Sigmoid colon (tissue), 7 donors: ENCODE data around the gene GAGE10. TPM values are rescaled to one million over a fixed set of nuclear protein-coding genes. Genes with fewer than 3 reads are reported as not detected.

Source experiments
- DNase-seq: peaks from one replicate; pipeline ENCODE4 v3.0.0-alpha.2; 2019
- H3K27ac ChIP-seq, 4 donors: fragments of 200-600 bp; sonication (generic); one replicate each; pipeline ENCODE4 v1.5.1; 2016 to 2019; ENCODE audit warnings: mild to moderate bottlenecking in 1 of 4
- H3K27me3 ChIP-seq, 3 donors: fragments of 200-600 bp; sonication (generic); one replicate each; pipeline ENCODE4 v1.5.1; 2019; ENCODE audit warnings: mild to moderate bottlenecking in 1 of 3
- H3K36me3 ChIP-seq, 4 donors: fragments of 200-600 bp; sonication (generic); one replicate each; pipeline ENCODE4 v1.5.1; 2016 to 2019
- H3K4me1 ChIP-seq, 4 donors: fragments of 200-600 bp; sonication (generic); one replicate each; pipeline ENCODE4 v1.5.1; 2017 to 2019
- H3K4me3 ChIP-seq, 4 donors: fragments of 200-600 bp; sonication (generic); one replicate each; pipeline ENCODE4 v1.5.1; 2017 to 2019; ENCODE audit warnings: mild to moderate bottlenecking in 2 of 4, moderate library complexity in 1 of 4
- H3K9me3 ChIP-seq, 4 donors: fragments of 200-600 bp in 3 of 4; sonication (generic) in 3 of 4; one replicate each; pipeline versions ENCODE4 v1.5.1 to v1.6.1; 2013 to 2019
- EP300 ChIP-seq, 4 donors: sonication (generic); formaldehyde crosslinking; IDR thresholded peaks; one replicate each; pipeline ENCODE4 v1.6.1; 2017; ENCODE audit warnings: antibody characterized with exemption in 4 of 4
- POLR2A ChIP-seq, 2 donors: fragments of 450-650 bp; IDR thresholded peaks; one replicate each; pipeline ENCODE4 v1.6.1; 2016; ENCODE audit warnings: antibody characterized with exemption in 2 of 2, mild to moderate bottlenecking in 2 of 2, moderate library complexity in 2 of 2
- POLR2AphosphoS5 ChIP-seq, 4 donors: sonication (generic); formaldehyde crosslinking; IDR thresholded peaks; one replicate each; pipeline ENCODE4 v1.6.1; 2017; ENCODE audit warnings: antibody characterized with exemption in 4 of 4
- WGBS, 2 donors: extraction: QIAGEN DNeasy Blood & Tissue Kit; methylation state at CpG; one replicate each; pipeline ENCODE4 v1.1.7; 2013; 5-methylcytosine and 5-hydroxymethylcytosine counted together
- intact Hi-C: fragments of 100-400 bp; cut with DNase I; formaldehyde crosslinking; loops from one replicate; pipeline ENCODE4 v1.15.1; 2023
- polyA plus RNA-seq, 3 donors: library from polyadenylated mRNA; stranded (reverse); fragments of 200-250 nt; gene quantifications; one replicate each; pipeline ENCODE4 v1.2.3, GENCODE V29; 2013
- total RNA-seq, 4 donors: library from RNA; depleted of rRNA; stranded (reverse); fragments of >200 nt; gene quantifications; one replicate each; pipeline ENCODE4 v1.1.0, GENCODE V29; 2016
- TF ChIP-seq, protein P1 (sequence below), 4 experiments: fragments of 450-650 bp in 3 of 4; fragments of 200-600 bp in 1 of 4; IDR thresholded peaks; one replicate each; pipeline ENCODE4 v1.5.1; 2016 to 2019; ENCODE audit warnings: antibody characterized with exemption in 4 of 4, mild to moderate bottlenecking in 3 of 4, moderate library complexity in 2 of 4
- donor health status: healthy with polysubstance abuse.
- donor health status: Bipolar disorder and iron deficiency.
- donor health status: healthy.

The GAGE10 gene
- total and polyA plus RNA-seq, 7 donors = not detected

DNA sequence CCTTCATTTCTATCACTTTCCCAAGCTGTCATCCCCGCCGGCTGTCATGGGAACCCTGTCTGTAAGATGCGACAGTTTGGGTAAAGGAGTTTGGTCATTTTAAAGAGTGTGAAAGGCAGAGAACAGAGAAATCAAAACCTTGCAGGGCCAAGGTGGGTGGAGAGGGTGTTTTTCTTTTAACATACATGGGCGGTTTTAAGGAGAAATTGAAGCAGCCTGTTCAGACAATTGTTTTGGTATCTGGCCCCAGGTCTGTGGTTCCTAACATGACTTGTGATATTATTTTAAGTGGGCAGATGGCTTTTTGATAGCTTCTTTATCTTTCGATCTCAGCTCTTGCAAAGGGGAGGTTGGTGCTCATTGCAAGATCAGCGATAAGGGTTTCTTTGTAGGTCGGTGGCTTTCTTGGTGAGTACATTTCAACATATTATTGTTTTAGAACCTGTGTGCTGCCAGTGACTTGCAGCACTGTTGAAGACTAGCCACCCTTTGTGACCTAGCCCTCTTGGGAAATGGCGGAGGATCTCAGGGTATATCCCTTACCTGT, 30.2 kb upstream of the GAGE10 start:
- Histone ChIP-seq H3K27ac (no peak overlapping the region), H3K4me3 (no peak overlapping the region), H3K9me3 (no peaks in the 10 kb centered on the region), H3K36me3 (no peaks in the 10 kb centered on the region), H3K4me1 (peaks cover 0 to 33% (median 22%) of the 10 kb centered on the region in 4 donors), H3K27me3 (no peaks in the 10 kb centered on the region)
- no peak for TF ChIP-seq POLR2A (IDR thresholded peaks at IDR 0.05)
- no peak for TF ChIP-seq EP300 (IDR thresholded peaks at IDR 0.05)
- TF ChIP-seq, protein P1, sequence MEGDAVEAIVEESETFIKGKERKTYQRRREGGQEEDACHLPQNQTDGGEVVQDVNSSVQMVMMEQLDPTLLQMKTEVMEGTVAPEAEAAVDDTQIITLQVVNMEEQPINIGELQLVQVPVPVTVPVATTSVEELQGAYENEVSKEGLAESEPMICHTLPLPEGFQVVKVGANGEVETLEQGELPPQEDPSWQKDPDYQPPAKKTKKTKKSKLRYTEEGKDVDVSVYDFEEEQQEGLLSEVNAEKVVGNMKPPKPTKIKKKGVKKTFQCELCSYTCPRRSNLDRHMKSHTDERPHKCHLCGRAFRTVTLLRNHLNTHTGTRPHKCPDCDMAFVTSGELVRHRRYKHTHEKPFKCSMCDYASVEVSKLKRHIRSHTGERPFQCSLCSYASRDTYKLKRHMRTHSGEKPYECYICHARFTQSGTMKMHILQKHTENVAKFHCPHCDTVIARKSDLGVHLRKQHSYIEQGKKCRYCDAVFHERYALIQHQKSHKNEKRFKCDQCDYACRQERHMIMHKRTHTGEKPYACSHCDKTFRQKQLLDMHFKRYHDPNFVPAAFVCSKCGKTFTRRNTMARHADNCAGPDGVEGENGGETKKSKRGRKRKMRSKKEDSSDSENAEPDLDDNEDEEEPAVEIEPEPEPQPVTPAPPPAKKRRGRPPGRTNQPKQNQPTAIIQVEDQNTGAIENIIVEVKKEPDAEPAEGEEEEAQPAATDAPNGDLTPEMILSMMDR (IDR thresholded peaks at IDR 0.05) = no peak
- TF ChIP-seq POLR2AphosphoS5 (IDR thresholded peaks at IDR 0.05) = no peak
- intact Hi-C loops = no loop called here
- 67 to 91% methylated on average over 8 of the region's 8 CpGs for WGBS, 2 donors
- DNase-seq = peak; percentile 13

DNA sequence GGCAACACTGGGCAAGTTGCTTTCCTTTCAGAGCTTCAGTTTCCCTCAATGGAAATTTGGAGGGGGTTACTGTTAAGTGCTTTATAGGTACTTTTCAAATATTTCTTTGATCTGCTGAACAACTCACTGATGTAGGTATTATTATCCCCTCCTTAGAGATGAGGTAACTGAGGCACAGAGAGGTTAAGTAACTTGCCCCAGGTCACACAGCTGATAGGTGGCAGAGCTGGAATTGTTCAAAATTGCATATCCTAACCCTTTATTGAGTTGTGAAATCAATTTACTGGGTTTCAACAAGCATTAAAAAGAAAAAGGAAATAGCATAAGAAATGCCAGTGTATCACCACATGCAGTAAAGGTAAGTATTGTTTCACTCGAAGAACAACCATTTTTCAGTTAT, 27.2 kb upstream of the GAGE10 start:
- Histone ChIP-seq H3K36me3 (no peaks in the 10 kb centered on the region), H3K9me3 (no peaks in the 10 kb centered on the region), H3K27ac (no peak overlapping the region), H3K27me3 (no peaks in the 10 kb centered on the region), H3K4me3 (no peak overlapping the region), H3K4me1 (peaks cover 0 to 23% (median 12%) of the 10 kb centered on the region in 4 donors)
- TF ChIP-seq EP300 (IDR thresholded peaks at IDR 0.05) (no peak), POLR2A (IDR thresholded peaks at IDR 0.05) (no peak), POLR2AphosphoS5 (IDR thresholded peaks at IDR 0.05) (no peak)
- TF ChIP-seq, protein P1 (IDR thresholded peaks at IDR 0.05) = no peak
- DNase-seq = peak; percentile 17
- 11 to 57% methylated on average over 1 of the region's 1 CpG for WGBS, 2 donors
- intact Hi-C loops = no loop called here

DNA sequence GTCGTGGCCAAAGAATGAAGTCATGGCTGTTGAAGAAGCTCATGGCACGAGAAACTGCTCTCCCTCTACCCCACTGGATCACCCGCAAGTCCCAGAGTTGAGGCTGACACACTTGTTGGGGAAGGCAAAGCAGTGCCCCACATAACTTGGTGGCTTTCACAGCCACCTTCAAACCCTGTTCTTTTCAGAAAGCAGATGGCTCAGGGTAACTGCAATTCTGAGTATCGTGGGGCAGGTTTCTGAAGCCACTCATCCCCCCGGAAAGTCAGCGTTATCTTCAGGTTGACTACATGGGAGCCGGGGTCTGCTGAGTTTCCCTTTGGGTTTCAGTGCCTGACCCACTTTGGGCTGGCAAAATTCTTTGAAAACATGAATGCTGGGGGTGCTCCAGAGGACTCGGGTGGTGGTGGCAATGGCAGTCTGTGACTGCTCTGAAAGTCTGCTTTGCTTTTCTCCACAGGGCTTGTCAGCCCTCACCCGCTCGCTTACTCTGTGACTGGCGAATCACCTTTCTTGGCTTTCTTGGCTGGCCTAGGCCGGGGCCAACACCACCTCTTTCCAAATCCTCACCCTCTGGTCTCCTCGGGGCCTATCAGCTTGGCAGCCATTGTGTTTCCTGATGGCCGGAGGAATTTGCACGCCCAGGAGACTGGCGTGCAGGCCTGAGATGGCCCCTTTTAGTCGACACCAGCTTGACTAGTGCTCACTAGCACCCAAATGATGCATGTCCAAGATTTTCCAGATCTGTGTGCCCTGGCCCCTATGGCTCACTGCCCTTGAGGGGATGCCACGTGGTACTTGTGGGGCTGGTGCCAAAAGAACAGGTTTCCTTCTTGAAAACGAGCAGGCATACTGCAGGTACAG, 26.5 kb upstream of the GAGE10 start:
- Histone ChIP-seq H3K4me3 (no peak overlapping the region), H3K4me1 (peaks cover 0 to 16% (median 6%) of the 10 kb centered on the region in 4 donors), H3K36me3 (no peaks in the 10 kb centered on the region), H3K27me3 (no peaks in the 10 kb centered on the region), H3K9me3 (no peaks in the 10 kb centered on the region), H3K27ac (no peak overlapping the region)
- intact Hi-C loops = no loop called here
- TF ChIP-seq, protein P1 (IDR thresholded peaks at IDR 0.05) = no peak
- TF ChIP-seq EP300 (IDR thresholded peaks at IDR 0.05) (no peak), POLR2AphosphoS5 (IDR thresholded peaks at IDR 0.05) (no peak), POLR2A (IDR thresholded peaks at IDR 0.05) (no peak)
- 74 to 80% methylated on average over 19 of the region's 19 CpGs for WGBS, 2 donors
- peak; percentile 53 for DNase-seq

DNA sequence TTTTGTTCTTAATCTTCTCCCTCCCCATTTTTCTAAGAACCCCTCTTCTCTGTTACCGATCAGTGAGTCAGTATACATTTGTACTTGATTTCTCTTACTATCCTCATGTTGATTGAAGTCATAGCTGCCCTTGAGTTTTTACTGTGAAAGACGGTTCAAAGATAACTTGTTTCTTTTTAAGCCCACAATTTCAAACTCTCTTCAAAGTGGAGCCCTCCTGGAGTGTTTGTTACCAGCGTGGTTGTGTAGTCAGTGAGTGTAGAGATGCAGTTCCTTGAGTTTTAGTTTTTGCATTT, 26.0 kb upstream of the GAGE10 start:
- Histone ChIP-seq H3K27me3 (no peaks in the 10 kb centered on the region), H3K9me3 (no peaks in the 10 kb centered on the region), H3K4me1 (peaks cover 0 to 10% (median 3%) of the 10 kb centered on the region in 4 donors), H3K4me3 (no peak overlapping the region), H3K36me3 (no peaks in the 10 kb centered on the region), H3K27ac (no peak overlapping the region)
- TF ChIP-seq, protein P1 (IDR thresholded peaks at IDR 0.05) = no peak
- TF ChIP-seq POLR2AphosphoS5 (IDR thresholded peaks at IDR 0.05) = no peak
- no peak for TF ChIP-seq POLR2A (IDR thresholded peaks at IDR 0.05)
- TF ChIP-seq EP300 (IDR thresholded peaks at IDR 0.05) = no peak
- WGBS, 2 donors = 69 to 82% methylated on average over 3 of the region's 3 CpGs
- no peak for DNase-seq
- intact Hi-C loops = no loop called here
